ENCODE measurements around the gene ENAH. TPM values are rescaled to one million over a fixed set of nuclear protein-coding genes. Genes with fewer than 3 reads are reported as not detected.

Gene ENAH
- total RNA-seq, 1 experiment from 2014 or later = 100 TPM

- H3K4me2 ChIP-seq (ENCODE audit: low read length) = peak overlapping the region; percentile 55
- DNase-seq (ENCODE audit: low read depth, low spot score) = no peak
- H3K27ac ChIP-seq (ENCODE audit: low read depth, low read length) = no peak overlapping the region
- no peaks in the 10 kb centered on the region for H4K20me1 ChIP-seq (ENCODE audit: insufficient read depth)
- H3K79me2 ChIP-seq (ENCODE audit: insufficient read depth, low read length) = no peaks in the 10 kb centered on the region
- no TSS peak for BruUV-seq (replicated peaks)
- ChIA-PET POLR2A (no interaction called here), RAD21 (ENCODE audit: low non-redundant PET in 1 of 2, low total read pairs in 2 of 2, uncharacterized antibody in 2 of 2, unreplicated experiment in 2 of 2) (no interaction called here), CTCF (interaction anchor here (0.8 kb wide), 1 partner anchor 12 kb away, joined by 3 read pairs; no protein-coding TSS in a partner anchor)
- H3K4me3 ChIP-seq (replicated peaks in 1 of 2; ENCODE audit: low read depth in 1 of 2, low read length in 2 of 2) = no peak overlapping the region
- peak; percentile 46 for ATAC-seq
- no peaks in the 10 kb centered on the region for H3K36me3 ChIP-seq (ENCODE audit: control insufficient read depth in 1 of 2, insufficient read depth in 2 of 2, low read length in 2 of 2)
- no peak overlapping the region; the same call in 1 of the 2 replicates for H3K9ac ChIP-seq (ENCODE audit: low read length)
- H2AFZ ChIP-seq (ENCODE audit: low read depth, low read length, poor library complexity, severe bottlenecking) = no peak overlapping the region
- no peaks in the 10 kb centered on the region for H3K9me2 ChIP-seq (ENCODE audit: insufficient read depth)
- intact Hi-C loops (cut with micrococcal nuclease) = no loop called here
- H3K27me3 ChIP-seq (ENCODE audit: insufficient read depth, low read length) = no peaks in the 10 kb centered on the region
- H3K9me3 ChIP-seq (ENCODE audit: control insufficient read depth in 1 of 2, insufficient read depth in 1 of 2, low read depth in 1 of 2, low read length in 2 of 2) = no peaks in the 10 kb centered on the region
- TF ChIP-seq, protein P1, sequence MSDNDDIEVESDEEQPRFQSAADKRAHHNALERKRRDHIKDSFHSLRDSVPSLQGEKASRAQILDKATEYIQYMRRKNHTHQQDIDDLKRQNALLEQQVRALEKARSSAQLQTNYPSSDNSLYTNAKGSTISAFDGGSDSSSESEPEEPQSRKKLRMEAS (IDR thresholded peaks at IDR 0.05) = no peak
- TF ChIP-seq ZFX (IDR thresholded peaks at IDR 0.05) (no peak), CTCF (IDR thresholded peaks at IDR 0.05 in 2 of 3, conservative IDR thresholded peaks at IDR 0.05 in 1 of 3; ENCODE audit: borderline replicate concordance in 1 of 3, insufficient read depth in 1 of 3, low read depth in 2 of 3, low read length in 2 of 3) (no peak), ZNF274 (IDR thresholded peaks at IDR 0.05; ENCODE audit: low read depth, low read length) (no peak), FOSL1 (IDR thresholded peaks at IDR 0.05; ENCODE audit: low read depth) (no peak), CEBPB (IDR thresholded peaks at IDR 0.05; ENCODE audit: low read depth) (no peak), YY1 (IDR thresholded peaks at IDR 0.05; ENCODE audit: extremely low read depth, insufficient replicate concordance, low read depth, low read length) (no peak), TCF7L2 (IDR thresholded peaks at IDR 0.05; ENCODE audit: borderline replicate concordance, extremely low read depth, insufficient read depth, insufficient read length) (no peak), CBX3 (IDR thresholded peaks at IDR 0.05; ENCODE audit: low read depth) (no peak)
- TF ChIP-seq, protein P2, sequence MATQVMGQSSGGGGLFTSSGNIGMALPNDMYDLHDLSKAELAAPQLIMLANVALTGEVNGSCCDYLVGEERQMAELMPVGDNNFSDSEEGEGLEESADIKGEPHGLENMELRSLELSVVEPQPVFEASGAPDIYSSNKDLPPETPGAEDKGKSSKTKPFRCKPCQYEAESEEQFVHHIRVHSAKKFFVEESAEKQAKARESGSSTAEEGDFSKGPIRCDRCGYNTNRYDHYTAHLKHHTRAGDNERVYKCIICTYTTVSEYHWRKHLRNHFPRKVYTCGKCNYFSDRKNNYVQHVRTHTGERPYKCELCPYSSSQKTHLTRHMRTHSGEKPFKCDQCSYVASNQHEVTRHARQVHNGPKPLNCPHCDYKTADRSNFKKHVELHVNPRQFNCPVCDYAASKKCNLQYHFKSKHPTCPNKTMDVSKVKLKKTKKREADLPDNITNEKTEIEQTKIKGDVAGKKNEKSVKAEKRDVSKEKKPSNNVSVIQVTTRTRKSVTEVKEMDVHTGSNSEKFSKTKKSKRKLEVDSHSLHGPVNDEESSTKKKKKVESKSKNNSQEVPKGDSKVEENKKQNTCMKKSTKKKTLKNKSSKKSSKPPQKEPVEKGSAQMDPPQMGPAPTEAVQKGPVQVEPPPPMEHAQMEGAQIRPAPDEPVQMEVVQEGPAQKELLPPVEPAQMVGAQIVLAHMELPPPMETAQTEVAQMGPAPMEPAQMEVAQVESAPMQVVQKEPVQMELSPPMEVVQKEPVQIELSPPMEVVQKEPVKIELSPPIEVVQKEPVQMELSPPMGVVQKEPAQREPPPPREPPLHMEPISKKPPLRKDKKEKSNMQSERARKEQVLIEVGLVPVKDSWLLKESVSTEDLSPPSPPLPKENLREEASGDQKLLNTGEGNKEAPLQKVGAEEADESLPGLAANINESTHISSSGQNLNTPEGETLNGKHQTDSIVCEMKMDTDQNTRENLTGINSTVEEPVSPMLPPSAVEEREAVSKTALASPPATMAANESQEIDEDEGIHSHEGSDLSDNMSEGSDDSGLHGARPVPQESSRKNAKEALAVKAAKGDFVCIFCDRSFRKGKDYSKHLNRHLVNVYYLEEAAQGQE (IDR thresholded peaks at IDR 0.05; ENCODE audit: low read depth) = no peak
- H3K4me1 ChIP-seq (ENCODE audit: control insufficient read depth in 1 of 2, insufficient read depth in 2 of 2, low read length in 2 of 2) = peaks cover 8 to 42% of the 10 kb centered on the region in 2 experiments; a peak in 3 of 4 replicates
These were observed 190.0 kb downstream of the ENAH start for GRCh38 chr1:225462714-225463574.
